Small intestine (tissue), 7 donors: ENCODE measurements around the gene MAPKAPK3. TPM values are rescaled to one million over a fixed set of nuclear protein-coding genes. Genes with fewer than 3 reads are reported as not detected.
A peak's percentile ranks its signal among the peaks of the same experiment; 100 is the strongest.

Source experiments
- DNase-seq, 2 donors: peaks; one replicate each; pipeline versions ENCODE4 v3.0.0 to v3.0.0-alpha.2; 2013
- FAIRE-seq: peaks from 2 replicates; lab custom pipeline; 2012; peaks lifted over from hg19 to GRCh38; lab: Jason Lieb, UNC
- H3K27ac ChIP-seq, 3 donors: one replicate each; pipeline ENCODE4 v1.5.1; 2013; ENCODE audit warnings: low read length in 2 of 3, mild to moderate bottlenecking in 2 of 3, control low read depth in 1 of 3, inconsistent platforms in 1 of 3, low read depth in 1 of 3, moderate library complexity in 1 of 3
- H3K27me3 ChIP-seq, 3 donors: one replicate each; pipeline ENCODE4 v1.6.1; 2013; ENCODE audit warnings: low read length in 3 of 3, inconsistent platforms in 1 of 3; ENCODE audit not compliant: control insufficient read depth in 3 of 3, insufficient read depth in 3 of 3
- H3K36me3 ChIP-seq, 3 donors: one replicate each; pipeline ENCODE4 v1.6.1; 2013; ENCODE audit warnings: low read length in 3 of 3, inconsistent platforms in 1 of 3, low read depth in 1 of 3, mild to moderate bottlenecking in 1 of 3, moderate library complexity in 1 of 3; ENCODE audit not compliant: control insufficient read depth in 3 of 3, insufficient read depth in 2 of 3
- H3K4me1 ChIP-seq, 3 donors: one replicate each; pipeline ENCODE4 v1.6.1; 2013; ENCODE audit warnings: low read length in 2 of 3, inconsistent platforms in 1 of 3, low read depth in 1 of 3, mild to moderate bottlenecking in 1 of 3, moderate library complexity in 1 of 3; ENCODE audit not compliant: control insufficient read depth in 3 of 3, insufficient read depth in 2 of 3
- H3K4me3 ChIP-seq, 3 donors: one replicate each; pipeline ENCODE4 v1.5.1; 2013; ENCODE audit warnings: low read length in 3 of 3, control low read depth in 1 of 3, inconsistent platforms in 1 of 3, low read depth in 1 of 3, mild to moderate bottlenecking in 1 of 3, moderate library complexity in 1 of 3
- H3K9me3 ChIP-seq, 2 donors: one replicate each; pipeline ENCODE4 v1.6.1; 2013; ENCODE audit warnings: low read depth in 1 of 2, low read length in 1 of 2; ENCODE audit not compliant: control insufficient read depth in 2 of 2, insufficient read depth in 1 of 2
- WGBS, 3 donors: extraction: QIAGEN DNeasy Blood & Tissue Kit; methylation state at CpG; one replicate each; pipeline ENCODE4 v1.1.7; 2013; 5-methylcytosine and 5-hydroxymethylcytosine counted together
- polyA plus RNA-seq, 4 donors: library from polyadenylated mRNA; stranded (reverse) in 3 of 4; unstranded in 1 of 4; fragments of 200-250 nt in 3 of 4; fragments of 120-200 nt in 1 of 4; gene quantifications; one replicate each; pipeline versions ENCODE4 v1.2.1 to v1.2.3, GENCODE V29; 2013
- donor health status: healthy with polysubstance abuse.
- donor health status: control.
- donor health status: control.
- donor health status: Bipolar disorder and iron deficiency.
- donor health status: healthy.

MAPKAPK3 gene
- polyA plus RNA-seq, 4 donors, result 28.2 to 83.4 (median 31.5) TPM

- FAIRE-seq (no peak), DNase-seq (no peak)
- no peaks in the 10 kb centered on the region for H3K9me3 ChIP-seq
- no peak overlapping the region for H3K4me3 ChIP-seq
- WGBS, 3 donors, result 49 to 57% (median 55%) methylated on average over 8 to 9 of the region's 9 CpGs
- no peaks in the 10 kb centered on the region for H3K27me3 ChIP-seq
- H3K36me3 ChIP-seq, result no peaks in the 10 kb centered on the region
- peaks cover 0 to 34% (median 3%) of the 10 kb centered on the region in 3 donors for H3K4me1 ChIP-seq
- peak overlapping the region in 2 of 3 donors; percentile 9 to 15 for H3K27ac ChIP-seq
Observed at GRCh38 chr3:50591196-50591741, 25.7 kb upstream of the MAPKAPK3 start.

- Histone ChIP-seq H3K9me3 (no peaks in the 10 kb centered on the region), H3K36me3 (no peaks in the 10 kb centered on the region), H3K27ac (no peak overlapping the region), H3K4me1 (peaks cover 0 to 34% (median 3%) of the 10 kb centered on the region in 3 donors), H3K4me3 (no peak overlapping the region), H3K27me3 (no peaks in the 10 kb centered on the region)
- FAIRE-seq, result no peak
- WGBS, 3 donors, result 11 to 41% (median 29%) methylated on average over 5 of the region's 5 CpGs
- DNase-seq, result peak in 1 of 2 donors; percentile 27
Observed at GRCh38 chr3:50592568-50592967, 24.4 kb upstream of the MAPKAPK3 start.

GRCh38 chr3:50594253-50594785 lies 22.6 kb upstream of the MAPKAPK3 start:
- no peaks in the 10 kb centered on the region for H3K27me3 ChIP-seq
- WGBS, 3 donors, result 33 to 53% (median 41%) methylated on average over 2 of the region's 2 CpGs
- no peak overlapping the region for H3K4me3 ChIP-seq
- H3K4me1 ChIP-seq, result peaks cover 0 to 22% (median 3%) of the 10 kb centered on the region in 3 donors
- no peak for DNase-seq
- H3K27ac ChIP-seq, result no peak overlapping the region
- peaks cover 0 to 5% (median 0%) of the 10 kb centered on the region in 3 donors for H3K36me3 ChIP-seq
- H3K9me3 ChIP-seq, result no peaks in the 10 kb centered on the region
- FAIRE-seq, result no peak

GRCh38 chr3:50599115-50599715 lies 17.7 kb upstream of the MAPKAPK3 start:
- Histone ChIP-seq H3K4me1 (peaks cover 9 to 54% (median 21%) of the 10 kb centered on the region in 3 donors), H3K27ac (no peak overlapping the region), H3K4me3 (no peak overlapping the region), H3K36me3 (peaks cover 0 to 34% (median 0%) of the 10 kb centered on the region in 3 donors), H3K9me3 (no peaks in the 10 kb centered on the region), H3K27me3 (no peaks in the 10 kb centered on the region)
- WGBS, 3 donors, result 88 to 94% (median 92%) methylated on average over 6 of the region's 6 CpGs
- DNase-seq (no peak), FAIRE-seq (no peak)

- no peaks in the 10 kb centered on the region for H3K27me3 ChIP-seq
- peaks cover 0 to 39% (median 0%) of the 10 kb centered on the region in 3 donors for H3K36me3 ChIP-seq
- FAIRE-seq (no peak), DNase-seq (no peak)
- no peaks in the 10 kb centered on the region for H3K9me3 ChIP-seq
- H3K4me1 ChIP-seq, result peaks cover 9 to 55% (median 21%) of the 10 kb centered on the region in 3 donors
- WGBS, 3 donors, result 80 to 83% (median 82%) methylated on average over 1 of the region's 1 CpG
- H3K27ac ChIP-seq, result peak overlapping the region in 1 of 3 donors; percentile 35
- H3K4me3 ChIP-seq, result no peak overlapping the region
Observed at GRCh38 chr3:50599716-50600118, 17.2 kb upstream of the MAPKAPK3 start.

GRCh38 chr3:50600141-50600753 lies 16.7 kb upstream of the MAPKAPK3 start:
- Histone ChIP-seq H3K9me3 (no peaks in the 10 kb centered on the region), H3K27ac (peak overlapping the region; percentile 86 to 98 (median 97)), H3K4me3 (no peak overlapping the region), H3K36me3 (peaks cover 0 to 44% (median 0%) of the 10 kb centered on the region in 3 donors), H3K27me3 (no peaks in the 10 kb centered on the region), H3K4me1 (peaks cover 9 to 57% (median 21%) of the 10 kb centered on the region in 3 donors)
- peak in 1 of 2 donors; percentile 27 for DNase-seq
- WGBS, 3 donors, result 53 to 72% (median 68%) methylated on average over 8 to 9 of the region's 9 CpGs
- FAIRE-seq, result no peak

GRCh38 chr3:50600841-50601591 lies 15.9 kb upstream of the MAPKAPK3 start:
- 1 to 5% (median 2%) methylated on average over 14 of the region's 14 CpGs for WGBS, 3 donors
- H3K27ac ChIP-seq, result peak overlapping the region; percentile 86 to 98 (median 97)
- no peak for FAIRE-seq
- peaks cover 0 to 52% (median 1%) of the 10 kb centered on the region in 3 donors for H3K36me3 ChIP-seq
- H3K4me3 ChIP-seq, result no peak overlapping the region
- H3K9me3 ChIP-seq, result no peaks in the 10 kb centered on the region
- H3K4me1 ChIP-seq, result peaks cover 9 to 60% (median 21%) of the 10 kb centered on the region in 3 donors
- DNase-seq, result peak; percentile 96 to 97
- H3K27me3 ChIP-seq, result no peaks in the 10 kb centered on the region
